Gastroesophageal sphincter (tissue), 4 donors: ENCODE data around the gene LRRC43. TPM values are rescaled to one million over a fixed set of nuclear protein-coding genes. Genes with fewer than 3 reads are reported as not detected.

ENCODE experiments used
- ATAC-seq: fragments of 150-250 bp; one replicate; pipeline ENCODE4 v1.9.1; 2016; ENCODE audit warnings: mild to moderate bottlenecking, moderate library complexity
- H3K27ac ChIP-seq, 4 donors: fragments of 200-600 bp; sonication (generic) in 3 of 4; 1 replicate in 3 of 4; 2 replicates in 1 of 4; pipeline ENCODE4 v1.5.1; 2016 to 2019
- H3K27me3 ChIP-seq: fragments of 200-600 bp; sonication (generic); one replicate; pipeline ENCODE4 v1.5.1; 2019
- H3K36me3 ChIP-seq, 2 donors: fragments of 200-600 bp; sonication (generic); one replicate each; pipeline ENCODE4 v1.5.1; 2019; ENCODE audit warnings: control low read depth in 1 of 2
- H3K4me1 ChIP-seq, 3 donors: fragments of 200-600 bp; sonication (generic); 1 replicate in 2 of 3; 2 replicates in 1 of 3; pipeline ENCODE4 v1.5.1; 2016 to 2019; ENCODE audit warnings: control low read depth in 2 of 3
- H3K4me3 ChIP-seq, 2 donors: fragments of 200-600 bp; sonication (generic); one replicate each; pipeline ENCODE4 v1.5.1; 2019; ENCODE audit warnings: mild to moderate bottlenecking in 1 of 2, moderate library complexity in 1 of 2
- H3K9me3 ChIP-seq, 3 donors: fragments of 200-600 bp; sonication (generic); one replicate each; pipeline ENCODE4 v1.5.1; 2017 to 2019; ENCODE audit warnings: control low read depth in 2 of 3
- CTCF ChIP-seq, 4 experiments: fragments of 200-600 bp in 2 of 4; fragments of 450-650 bp in 2 of 4; sonication (generic) in 1 of 4; IDR thresholded peaks; one replicate each; pipeline ENCODE4 v1.5.1; 2017 to 2019; ENCODE audit warnings: antibody characterized with exemption in 4 of 4, mild to moderate bottlenecking in 2 of 4, moderate library complexity in 2 of 4
- EP300 ChIP-seq: sonication (generic); formaldehyde crosslinking; IDR thresholded peaks from one replicate; pipeline ENCODE4 v1.6.1; 2017; ENCODE audit warnings: antibody characterized with exemption, mild to moderate bottlenecking
- POLR2A ChIP-seq, 2 donors: fragments of 450-650 bp; IDR thresholded peaks; one replicate each; pipeline ENCODE4 v1.6.1; 2017; ENCODE audit warnings: antibody characterized with exemption in 2 of 2, mild to moderate bottlenecking in 2 of 2, moderate library complexity in 1 of 2
- POLR2AphosphoS5 ChIP-seq: sonication (generic); formaldehyde crosslinking; IDR thresholded peaks from one replicate; pipeline ENCODE4 v1.6.1; 2017; ENCODE audit warnings: antibody characterized with exemption
- WGBS, 2 donors: methylation state at CpG; one replicate each; pipeline ENCODE4 v1.1.5; 2018; ENCODE audit warnings: low coverage in 1 of 2; 5-methylcytosine and 5-hydroxymethylcytosine counted together
- small RNA-seq, 4 donors: library from RNA; depleted of rRNA; stranded (forward); fragments of <200 nt; gene quantifications; one replicate each; pipeline ENCODE3, GENCODE V24; 2016
- total RNA-seq, 4 donors: library from RNA; depleted of rRNA; stranded (reverse); fragments of >200 nt; gene quantifications; one replicate each; pipeline ENCODE4 v1.1.0, GENCODE V29; 2016

Gene LRRC43
- total RNA-seq, 4 donors from 2014 or later, result 1.5 to 9.8 (median 3.6) TPM

- WGBS, 2 donors, result 89 to 90% methylated on average over 4 to 7 of the region's 8 CpGs
- H3K9me3 ChIP-seq, result no peaks in the 10 kb centered on the region
- TF ChIP-seq POLR2AphosphoS5, result no peak
- no peak for TF ChIP-seq CTCF (IDR thresholded peaks at IDR 0.05)
- no peak for TF ChIP-seq POLR2A (IDR thresholded peaks at IDR 0.05)
- TF ChIP-seq EP300, result no peak
- no peaks in the 10 kb centered on the region for H3K4me1 ChIP-seq
- H3K36me3 ChIP-seq, result peaks cover 0 to 87% of the 10 kb centered on the region in 2 donors
- H3K27ac ChIP-seq, result no peak overlapping the region
- H3K4me3 ChIP-seq, result no peak overlapping the region
- no peaks in the 10 kb centered on the region for H3K27me3 ChIP-seq
- ATAC-seq, result no peak
Observed at GRCh38 chr12:122250536-122250935, 67.6 kb downstream of the LRRC43 start.

Small RNAs within 50 kb of the gene (small RNA-seq; reads per million reads assigned to genes)
- 0 to 0.38 (median 0.13) reads per million in 4 donors for gene DIABLO

Other genes starting within 250 kb of the LRRC43 start
- 1 to 10 TPM; 4.7 to 8.5 (median 5.6) TPM for gene BCL7A, start 161.2 kb upstream of the LRRC43 start, total RNA-seq
- gene MLXIP, start 104.4 kb upstream of the LRRC43 start, total RNA-seq, result 10 to 100 TPM; 28.8 to 87.4 (median 54.9) TPM
- gene IL31, start 8.9 kb upstream of the LRRC43 start, total RNA-seq, result not detected
- gene B3GNT4, start 20.6 kb downstream of the LRRC43 start, total RNA-seq, result not detected
- 10 to 100 TPM; 35.8 to 45.3 (median 38.3) TPM for gene DIABLO, start 42.9 kb downstream of the LRRC43 start, total RNA-seq
- 10 to 100 TPM; 13.0 to 15.1 (median 13.6) TPM for gene VPS33A, start 83.4 kb downstream of the LRRC43 start, total RNA-seq
- 100 to 1,000 TPM; 186 to 272 (median 208) TPM for gene CLIP1, start 239.5 kb downstream of the LRRC43 start, total RNA-seq